HG02981 (cell line): Measurements from ENCODE around the gene PTPA.

Experiments
- ATAC-seq: cut with Tn5 transposase; IDR thresholded peaks from one replicate; pipeline ENCODE4 v1.9.1; 2021; ENCODE audit warnings: mild to moderate bottlenecking, moderate library complexity; ENCODE audit not compliant: unreplicated experiment

PTPA gene

GRCh38 chr9:129110740-129111527 lies at the start of gene PTPA, which contains the start of gene CRAT:
Gene PTPA, plus strand, starts transcription at chr9:129111415. Its CDS starts 186 bp downstream, at chr9:129111601.
Gene CRAT, minus strand, starts transcription at chr9:129110793. Its CDS starts 284 bp downstream, at chr9:129110509.
- ATAC-seq = peak; percentile 76

DNA sequence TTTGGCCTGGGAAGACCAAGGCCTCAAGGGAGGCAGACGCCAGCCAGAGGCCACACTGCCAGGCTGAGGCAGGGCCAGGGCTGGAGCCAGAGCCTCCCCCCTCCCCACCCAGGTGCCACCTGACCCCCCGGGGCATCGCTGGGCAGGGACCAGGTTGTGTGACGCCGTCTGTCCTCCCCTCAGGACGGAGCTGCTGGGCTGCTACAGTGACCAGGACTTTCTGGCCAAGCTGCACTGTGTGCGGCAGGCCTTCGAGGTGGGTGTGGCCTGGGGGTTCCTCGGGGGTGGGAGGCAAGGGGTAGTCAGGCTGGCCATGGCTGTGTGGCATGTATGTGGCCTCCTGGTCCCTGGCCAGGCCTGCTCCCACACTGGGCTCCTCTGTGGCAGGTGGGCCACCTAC lies 48.2 kb upstream of the PTPA start:
- no peak for ATAC-seq

GRCh38 chr9:129064499-129064908 lies 46.7 kb upstream of the PTPA start:
- ATAC-seq = no peak

DNA sequence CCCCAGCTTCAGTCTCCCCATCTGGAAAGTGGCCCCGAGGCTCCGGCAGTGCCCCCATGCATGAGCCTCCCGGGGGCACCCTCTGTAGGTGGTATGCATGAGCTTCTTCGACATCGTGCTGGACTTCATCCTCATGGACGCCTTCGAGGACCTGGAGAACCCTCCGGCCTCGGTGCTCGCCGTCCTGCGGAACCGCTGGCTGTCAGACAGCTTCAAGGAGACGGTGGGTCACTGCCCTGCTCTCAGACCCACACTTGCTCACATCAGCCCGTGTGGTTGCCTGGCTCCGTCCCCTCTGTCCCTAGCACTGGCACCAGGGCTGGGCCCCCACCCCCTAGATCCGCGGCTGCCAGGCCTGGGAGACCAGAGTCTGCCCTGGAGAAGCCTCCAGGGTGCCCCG lies 43.1 kb upstream of the PTPA start:
- no peak for ATAC-seq

DNA sequence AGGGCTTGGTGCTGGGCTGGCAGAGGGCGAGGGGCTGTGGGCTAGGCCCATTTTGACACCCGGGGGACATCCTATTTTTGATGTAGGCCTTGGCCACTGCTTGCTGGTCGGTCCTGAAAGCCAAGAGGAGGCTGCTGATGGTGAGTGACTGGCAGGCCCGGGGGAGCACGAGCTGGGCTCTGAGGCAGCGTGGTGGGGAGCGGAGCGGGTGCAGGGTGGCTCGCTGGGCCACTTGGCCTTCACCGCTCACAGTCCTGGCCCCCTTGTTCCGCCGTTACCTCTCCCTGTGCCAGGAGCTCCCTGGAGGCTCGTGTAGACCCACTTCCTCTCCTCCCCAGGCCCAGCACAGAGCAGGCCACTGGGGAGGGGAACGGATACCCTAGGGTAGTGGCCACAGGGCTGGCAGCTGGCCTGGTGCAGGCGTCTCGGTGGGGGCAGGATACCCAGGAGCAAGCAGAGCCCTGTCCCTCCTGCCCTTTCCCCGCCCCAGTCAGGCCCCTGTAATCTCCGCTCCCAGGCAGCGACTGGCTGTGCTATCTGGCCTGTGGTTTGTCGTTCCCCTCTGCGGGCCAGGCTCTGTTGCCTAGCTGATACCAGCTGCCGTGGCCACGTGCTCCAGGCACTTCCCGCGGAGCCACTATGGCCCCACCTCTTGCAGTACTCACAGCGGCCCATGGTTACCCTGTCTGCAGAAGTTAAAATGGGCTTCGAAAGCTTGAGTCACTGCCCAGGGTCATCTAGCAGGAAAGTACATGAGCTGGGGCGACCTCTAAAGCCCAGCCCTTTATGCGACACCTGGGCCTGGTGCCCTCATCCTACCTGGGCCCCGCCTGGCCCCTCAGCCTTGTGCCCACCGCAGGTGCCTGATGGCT lies 42.0 kb upstream of the PTPA start:
- peak; percentile 82 for ATAC-seq

GRCh38 chr9:129069862-129070641 lies 41.2 kb upstream of the PTPA start:
- ATAC-seq = no peak

DNA sequence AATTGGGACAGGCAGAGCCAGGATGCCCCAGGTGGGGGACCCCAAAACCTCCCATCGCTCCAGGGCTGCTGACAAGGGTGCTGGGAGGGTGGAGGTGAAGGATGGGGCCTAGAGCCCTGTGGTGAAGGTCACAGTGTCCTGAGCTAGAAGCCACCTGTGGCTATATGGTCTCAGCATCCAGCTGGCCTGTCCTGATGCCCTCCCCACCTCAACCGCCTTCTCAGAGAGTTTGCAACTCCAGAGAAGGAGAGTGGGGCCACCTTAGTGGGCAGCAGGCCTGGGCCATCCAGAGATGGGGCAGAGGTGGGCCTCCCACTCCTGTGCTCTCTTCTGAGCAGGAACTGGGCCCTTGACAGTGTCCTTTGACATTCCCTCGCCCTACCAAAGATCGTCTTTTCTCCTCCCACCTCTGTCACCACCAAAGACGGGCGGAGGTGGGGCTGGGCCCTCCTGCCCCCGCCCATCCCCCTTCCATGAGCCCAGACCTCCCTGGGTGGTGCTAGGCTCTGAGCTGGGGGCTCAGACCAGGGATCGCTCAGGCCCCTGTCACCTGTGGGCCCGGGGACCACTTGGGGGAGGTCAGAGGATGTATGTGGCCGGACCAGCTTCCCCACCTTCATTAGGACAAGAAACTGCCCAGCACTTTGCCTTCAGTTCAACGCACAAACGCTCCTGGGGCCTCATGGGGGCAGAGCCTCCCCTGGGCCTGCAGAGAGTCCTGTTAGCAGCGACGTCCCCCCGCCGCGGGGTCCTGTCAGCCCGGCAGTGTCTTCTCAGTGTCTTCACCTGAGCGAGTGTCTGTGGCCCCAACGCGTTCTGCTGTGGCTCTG lies 40.3 kb upstream of the PTPA start:
- ATAC-seq = no peak

DNA sequence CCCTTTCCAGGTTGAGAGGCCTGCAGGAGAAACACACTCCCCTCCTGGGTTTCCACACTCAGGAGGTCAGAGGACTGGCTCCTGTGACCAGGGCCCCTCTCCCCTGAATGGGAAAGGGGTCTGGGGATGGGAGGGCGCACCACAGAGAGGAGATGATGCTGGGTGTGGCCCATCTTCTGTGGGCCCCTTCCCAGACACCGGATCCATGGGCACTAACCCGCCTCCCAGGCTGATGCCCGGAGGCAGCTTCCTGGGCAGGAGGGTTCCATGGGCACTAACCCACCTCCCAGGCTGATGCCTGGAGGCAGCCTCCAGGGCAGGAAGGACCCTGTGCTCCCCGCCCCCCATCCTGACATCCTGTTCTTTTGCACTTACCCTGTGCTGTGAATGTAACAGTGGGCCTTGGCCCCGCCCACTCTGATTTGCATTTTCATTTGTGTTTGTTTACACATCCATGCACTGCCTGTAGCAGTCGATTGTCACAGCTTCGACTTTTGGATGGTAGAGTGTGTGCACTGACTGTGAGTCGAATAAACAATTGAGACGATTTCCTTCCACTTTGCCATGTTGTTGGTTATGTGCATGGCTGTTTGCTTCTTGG lies 39.6 kb upstream of the PTPA start:
- no peak for ATAC-seq

- no peak for ATAC-seq
These were observed 39.0 kb upstream of the PTPA start for GRCh38 chr9:129072171-129072570.

GRCh38 chr9:129073404-129073803 lies 37.8 kb upstream of the PTPA start:
- ATAC-seq = no peak

GRCh38 chr9:129074106-129074505 lies 37.1 kb upstream of the PTPA start:
- no peak for ATAC-seq

GRCh38 chr9:129075996-129076639 lies 35.1 kb upstream of the PTPA start:
- no peak for ATAC-seq

DNA sequence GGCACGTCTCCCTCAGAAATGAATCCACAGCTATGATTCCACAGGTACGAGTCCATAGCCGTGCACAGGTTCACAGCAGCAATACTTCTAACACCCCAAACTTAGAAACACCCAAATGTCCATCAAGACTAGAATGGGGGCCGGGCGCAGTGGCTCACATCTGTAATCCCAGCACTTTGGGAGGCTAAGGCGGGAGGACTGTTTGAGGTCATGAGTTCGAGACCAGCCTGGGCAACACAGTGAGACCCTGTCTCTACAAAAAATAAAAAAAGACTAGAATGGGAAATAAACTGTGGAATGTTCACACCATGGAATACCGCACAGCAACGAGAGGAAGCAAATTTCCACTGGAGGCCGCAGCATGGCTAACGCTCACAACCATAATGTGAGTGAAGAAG lies 34.6 kb upstream of the PTPA start:
- no peak for ATAC-seq

DNA sequence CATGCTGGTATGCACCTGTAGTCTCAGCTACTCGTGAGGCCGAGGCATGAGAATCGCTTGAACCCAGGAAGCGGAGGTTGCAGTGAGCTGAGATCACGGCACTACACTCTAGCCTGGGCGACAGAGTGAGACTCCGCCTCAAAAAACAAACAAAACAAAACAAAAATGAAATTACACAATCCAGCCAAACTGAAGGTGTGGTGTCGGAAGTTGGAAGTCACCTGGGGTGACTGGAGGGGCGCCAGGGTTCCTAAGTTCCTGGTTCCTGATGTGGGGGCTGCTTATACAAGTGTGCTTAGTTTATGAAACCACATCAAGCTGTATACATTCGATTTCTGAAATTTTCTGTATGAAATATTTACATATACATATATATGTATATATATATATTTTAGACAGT lies 34.0 kb upstream of the PTPA start:
- no peak for ATAC-seq

- ATAC-seq = no peak
These were observed 32.3 kb upstream of the PTPA start for GRCh38 chr9:129078691-129079503.

DNA sequence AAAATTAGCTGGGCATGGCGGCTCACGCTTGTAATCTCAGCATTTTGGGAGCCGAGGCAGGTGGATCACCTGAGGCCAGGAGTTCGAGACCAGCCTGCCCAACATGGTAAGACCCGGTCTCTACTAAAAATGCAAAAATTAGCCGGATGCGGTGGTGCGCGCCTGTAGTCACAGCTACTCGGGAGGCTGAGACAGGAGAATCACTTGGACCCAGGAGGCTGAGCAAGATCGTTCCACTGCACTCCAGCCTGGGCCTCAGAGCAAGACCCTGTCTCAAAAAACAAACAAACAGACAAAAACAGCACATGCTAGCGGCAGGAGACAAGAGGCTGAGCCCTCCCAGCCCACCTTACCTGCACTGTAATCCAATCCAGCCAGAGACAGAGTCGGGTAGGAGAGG lies 31.4 kb upstream of the PTPA start:
- ATAC-seq = no peak

- ATAC-seq = no peak
These were observed 31.0 kb upstream of the PTPA start for GRCh38 chr9:129080298-129080600.

- peak; percentile 91 for ATAC-seq
These were observed 30.4 kb upstream of the PTPA start, which contains the start of gene DOLPP1 for GRCh38 chr9:129080601-129081387. Gene DOLPP1, plus strand, starts transcription at chr9:129081111. Its CDS starts 21 bp downstream, at chr9:129081132.
